ENCODE results near the gene INAFM2. TPM values are rescaled to one million over a fixed set of nuclear protein-coding genes. Genes with fewer than 3 reads are reported as not detected.

The INAFM2 gene
- total RNA-seq, 1 experiment from 2014 or later: 14.7 TPM

GRCh38 chr15:40343512-40343911 is 20.0 kb downstream of the INAFM2 start:
- DNase-seq (ENCODE audit: low spot score): peak; percentile 91

GRCh38 chr15:40344217-40344616 is 20.7 kb downstream of the INAFM2 start:
- no peak for DNase-seq (ENCODE audit: low spot score)

GRCh38 chr15:40344631-40345120 is 21.2 kb downstream of the INAFM2 start:
- peak; percentile 88 for DNase-seq (ENCODE audit: low spot score)

GRCh38 chr15:40345225-40345866 is 21.9 kb downstream of the INAFM2 start:
- DNase-seq (ENCODE audit: low spot score): no peak

- DNase-seq (ENCODE audit: low spot score): no peak
Measured at GRCh38 chr15:40345867-40346578, 22.5 kb downstream of the INAFM2 start.

- DNase-seq (ENCODE audit: low spot score): no peak
Measured at GRCh38 chr15:40346579-40347558, 23.4 kb downstream of the INAFM2 start.

GRCh38 chr15:40347559-40348473 is 24.3 kb downstream of the INAFM2 start:
- no peak for DNase-seq (ENCODE audit: low spot score)

GRCh38 chr15:40348474-40348870 is 25.0 kb downstream of the INAFM2 start:
- DNase-seq (ENCODE audit: low spot score): no peak

- no peak for DNase-seq (ENCODE audit: low spot score)
Measured at GRCh38 chr15:40349163-40349562, 25.7 kb downstream of the INAFM2 start.

GRCh38 chr15:40352281-40352901 is 28.9 kb downstream of the INAFM2 start:
- no peak for DNase-seq (ENCODE audit: low spot score)

- no peak for DNase-seq (ENCODE audit: low spot score)
Measured at GRCh38 chr15:40353697-40354096, 30.2 kb downstream of the INAFM2 start.

- DNase-seq (ENCODE audit: low spot score): no peak
Measured at GRCh38 chr15:40354408-40355171, 31.1 kb downstream of the INAFM2 start.

GRCh38 chr15:40355976-40356585 is 32.6 kb downstream of the INAFM2 start:
- no peak for DNase-seq (ENCODE audit: low spot score)

GRCh38 chr15:40357246-40357645 is 33.8 kb downstream of the INAFM2 start:
- no peak for DNase-seq (ENCODE audit: low spot score)

GRCh38 chr15:40357723-40358470 is 34.4 kb downstream of the INAFM2 start, which contains the start of gene DISP2:
TSS of gene DISP2 (plus strand) at chr15:40358219. CDS start at chr15:40358322, 103 bp downstream.
- DNase-seq (ENCODE audit: low spot score): peak; percentile 60

- DNase-seq (ENCODE audit: low spot score): no peak
Measured at GRCh38 chr15:40358471-40359353, 35.2 kb downstream of the INAFM2 start.

GRCh38 chr15:40360015-40360414 is 36.5 kb downstream of the INAFM2 start:
- DNase-seq (ENCODE audit: low spot score): no peak

Data from A172 (cell line).